Activated CD8-positive, alpha-beta T cell treated with anti-CD3 and anti-CD28 coated beads, Interleukin-2, amount 10 ng/mL, durations not matched to agents 7 days and 5 days (primary cell): ENCODE measurements around the gene TXNRD2. TPM values are rescaled to one million over a fixed set of nuclear protein-coding genes. Genes with fewer than 3 reads are reported as not detected.

Experiments used
- ATAC-seq: fragments of 150-1000 bp; cut with Tn5 transposase; one replicate; pipeline ENCODE4 v1.10.0; 2021; ENCODE audit warnings: moderate library complexity
- CTCF ChIA-PET: fragments of 350-600 bp; sonication (Branson Sonifier 250); formaldehyde crosslinking; loops from one replicate; lab custom pipeline; 2021; ENCODE audit warnings: antibody characterized with exemption; lab: Charles Lee
- POLR2A ChIA-PET: fragments of 350-600 bp; sonication (Branson Sonifier 250); formaldehyde crosslinking; loops from one replicate; lab custom pipeline; 2021; ENCODE audit warnings: antibody characterized with exemption; lab: Charles Lee
- DNase-seq: peaks from one replicate; pipeline ENCODE4 v3.0.0-alpha.2; 2020
- H3K27ac Mint-ChIP-seq: one replicate; pipeline ENCODE4 v1.8.0; 2021; ENCODE audit warnings: mild to moderate bottlenecking, mixed read lengths
- H3K27me3 Mint-ChIP-seq: one replicate; pipeline ENCODE4 v1.8.0; 2021; ENCODE audit warnings: low read depth, mixed read lengths
- H3K36me3 Mint-ChIP-seq: one replicate; pipeline ENCODE4 v1.8.0; 2021; ENCODE audit warnings: low read depth, mixed read lengths
- H3K4me1 Mint-ChIP-seq: one replicate; pipeline ENCODE4 v1.8.0; 2021; ENCODE audit warnings: low read depth, mixed read lengths
- H3K4me3 Mint-ChIP-seq: one replicate; pipeline ENCODE4 v1.8.0; 2021; ENCODE audit warnings: mild to moderate bottlenecking, mixed read lengths
- H3K9me3 Mint-ChIP-seq: one replicate; pipeline ENCODE4 v1.8.0; 2022; ENCODE audit warnings: mixed read lengths; ENCODE audit not compliant: insufficient read depth
- total RNA-seq, 2 experiments: library from RNA; stranded (reverse); gene quantifications; one replicate each; pipeline ENCODE4 v1.2.3, GENCODE V29; 2021

The TXNRD2 gene
- total RNA-seq, 2 experiments from 2014 or later: 16.1 to 19.3 TPM

GRCh38 chr22:19872779-19873137 lies 68.9 kb downstream of the TXNRD2 start:
- DNase-seq (no peak), ATAC-seq (no peak)
- Mint-ChIP-seq H3K27ac (no peak overlapping the region), H3K36me3 (no peaks in the 10 kb centered on the region), H3K4me1 (peaks cover 12% of the 10 kb centered on the region), H3K9me3 (no peaks in the 10 kb centered on the region), H3K27me3 (no peaks in the 10 kb centered on the region), H3K4me3 (no peak overlapping the region)
- ChIA-PET POLR2A (no interaction called here), CTCF (no interaction called here)

DNA sequence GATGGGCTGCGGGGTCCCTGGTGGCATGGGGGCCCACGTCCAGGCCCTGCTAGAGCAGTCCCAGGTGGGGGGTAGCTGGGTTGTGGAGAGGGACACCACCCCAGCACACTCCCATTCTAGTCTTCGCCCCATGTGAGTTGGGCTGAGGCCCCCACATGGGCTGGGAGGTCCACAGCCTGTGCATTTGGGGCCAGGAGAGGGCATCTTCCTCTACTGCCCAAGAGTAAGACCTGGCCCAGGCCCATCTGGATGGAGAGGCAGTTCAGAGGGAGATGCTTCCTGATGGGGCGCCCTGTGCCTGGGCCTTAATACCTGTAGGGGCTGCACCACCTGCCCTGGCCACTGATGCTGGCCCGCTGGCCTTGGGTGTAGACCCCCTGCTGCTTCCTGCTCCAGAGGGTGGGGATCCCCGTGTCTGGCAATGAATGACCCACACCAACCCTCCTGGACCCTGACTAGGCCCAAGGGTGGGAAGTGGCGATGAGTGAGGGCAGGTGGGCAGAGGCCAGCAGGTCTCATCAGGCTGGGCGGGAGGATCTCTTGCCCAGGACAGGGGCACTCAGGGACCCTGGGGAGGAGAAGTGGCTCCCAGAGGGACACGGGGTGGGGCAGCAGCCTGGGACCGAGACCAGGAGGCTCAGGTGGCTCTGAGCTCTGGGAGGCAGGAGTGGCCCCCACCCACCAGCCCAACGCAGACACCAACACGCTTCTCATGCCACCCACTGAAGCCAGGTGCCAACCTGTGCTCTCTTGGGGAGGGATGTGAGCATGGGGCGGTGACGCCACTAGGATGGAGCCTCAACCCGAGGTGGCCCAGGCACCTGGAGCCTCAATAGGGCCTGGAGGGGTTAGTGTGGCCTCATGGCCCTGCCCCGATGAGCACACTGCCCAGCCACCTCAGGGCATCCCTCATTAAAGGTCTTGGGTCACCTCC lies 69.5 kb downstream of the TXNRD2 start:
- no peaks in the 10 kb centered on the region for H3K36me3 Mint-ChIP-seq
- CTCF ChIA-PET: no interaction called here
- H3K4me3 Mint-ChIP-seq: no peak overlapping the region
- no peak overlapping the region for H3K27ac Mint-ChIP-seq
- H3K27me3 Mint-ChIP-seq: no peaks in the 10 kb centered on the region
- DNase-seq (no peak), ATAC-seq (no peak)
- POLR2A ChIA-PET: no interaction called here
- peaks cover 10% of the 10 kb centered on the region for H3K4me1 Mint-ChIP-seq
- no peaks in the 10 kb centered on the region for H3K9me3 Mint-ChIP-seq

GRCh38 chr22:19871023-19871844 lies 70.4 kb downstream of the TXNRD2 start:
- no peak overlapping the region for H3K27ac Mint-ChIP-seq
- ChIA-PET POLR2A (interaction anchor here (0.7 to 1.3 kb wide), 2 partner anchors 11 to 15 kb away, joined by 3 read pairs; no protein-coding TSS in a partner anchor), CTCF (no interaction called here)
- H3K4me3 Mint-ChIP-seq: no peak overlapping the region
- DNase-seq (no peak), ATAC-seq (no peak)
- no peaks in the 10 kb centered on the region for H3K9me3 Mint-ChIP-seq
- no peaks in the 10 kb centered on the region for H3K27me3 Mint-ChIP-seq
- peaks cover 10% of the 10 kb centered on the region for H3K4me1 Mint-ChIP-seq
- H3K36me3 Mint-ChIP-seq: no peaks in the 10 kb centered on the region

DNA sequence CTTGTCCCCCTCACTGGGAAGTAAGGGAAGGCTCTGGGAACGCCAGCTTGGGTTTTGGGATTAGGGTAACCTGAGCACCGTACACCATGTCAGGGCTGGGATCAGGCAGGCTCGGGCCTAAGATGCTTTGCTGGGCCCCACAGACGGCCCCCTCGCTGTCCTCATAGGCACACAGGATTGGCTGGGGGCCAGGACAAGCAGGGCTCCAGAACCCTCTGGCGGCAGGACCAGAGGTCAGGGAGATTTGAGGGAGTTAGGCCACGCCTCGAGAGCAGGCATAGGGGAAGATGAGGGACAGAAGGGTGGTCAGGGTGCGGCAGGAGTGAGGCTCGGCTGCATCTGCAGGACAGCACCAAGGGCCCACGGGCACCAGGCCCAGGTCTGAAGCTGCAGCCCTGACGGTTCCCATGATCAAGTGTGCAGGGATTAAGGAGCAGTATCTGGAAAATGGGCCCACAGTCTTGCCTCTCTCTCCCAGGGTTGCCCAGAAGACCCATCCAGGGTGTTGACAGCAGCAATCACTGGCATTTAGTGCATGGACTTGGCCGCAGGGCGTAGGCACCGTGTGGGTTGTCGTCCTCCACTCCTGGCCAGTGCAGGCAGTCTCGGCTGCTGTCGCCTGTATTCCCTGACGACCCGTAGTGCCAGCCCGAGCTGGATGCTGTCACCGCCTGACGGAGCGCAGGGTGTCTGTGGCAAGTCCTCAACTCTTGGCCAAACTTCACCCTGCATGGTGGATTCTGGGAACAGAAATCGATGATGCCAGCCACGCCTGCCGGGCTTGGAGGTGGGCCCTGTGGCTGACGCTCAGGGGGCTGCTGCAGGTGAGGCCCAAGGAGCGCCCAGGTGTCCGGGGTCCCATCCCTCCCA lies 71.2 kb downstream of the TXNRD2 start:
- Mint-ChIP-seq H3K27ac (no peak overlapping the region), H3K4me1 (peaks cover 10% of the 10 kb centered on the region), H3K36me3 (no peaks in the 10 kb centered on the region), H3K9me3 (no peaks in the 10 kb centered on the region), H3K4me3 (no peak overlapping the region), H3K27me3 (no peaks in the 10 kb centered on the region)
- POLR2A ChIA-PET: interaction anchor here (0.7 to 1.3 kb wide), 2 partner anchors 11 to 14 kb away, joined by 3 read pairs; no protein-coding TSS in a partner anchor
- no peak for DNase-seq
- CTCF ChIA-PET: no interaction called here
- no peak for ATAC-seq

GRCh38 chr22:19869497-19870152 lies 72.0 kb downstream of the TXNRD2 start:
- Mint-ChIP-seq H3K36me3 (no peaks in the 10 kb centered on the region), H3K4me3 (no peak overlapping the region), H3K9me3 (no peaks in the 10 kb centered on the region), H3K27ac (no peak overlapping the region), H3K4me1 (peaks cover 7% of the 10 kb centered on the region), H3K27me3 (no peaks in the 10 kb centered on the region)
- no peak for ATAC-seq
- DNase-seq: no peak
- CTCF ChIA-PET: interaction anchor here (0.9 kb wide), 1 partner anchor 14 kb away, joined by 4 read pairs; no protein-coding TSS in a partner anchor
- POLR2A ChIA-PET: no interaction called here

- H3K27me3 Mint-ChIP-seq: no peaks in the 10 kb centered on the region
- no peaks in the 10 kb centered on the region for H3K36me3 Mint-ChIP-seq
- H3K9me3 Mint-ChIP-seq: no peaks in the 10 kb centered on the region
- CTCF ChIA-PET: interaction anchor here (0.9 kb wide), 1 partner anchor 13 kb away, joined by 4 read pairs; no protein-coding TSS in a partner anchor
- no peak overlapping the region for H3K4me3 Mint-ChIP-seq
- H3K27ac Mint-ChIP-seq: no peak overlapping the region
- DNase-seq (no peak), ATAC-seq (no peak)
- peaks cover under 1% of the 10 kb centered on the region for H3K4me1 Mint-ChIP-seq
- POLR2A ChIA-PET: interaction anchor here (1.6 kb wide), 1 partner anchor 13 kb away, joined by 3 read pairs; no protein-coding TSS in a partner anchor
Measured at GRCh38 chr22:19868773-19869471, 72.7 kb downstream of the TXNRD2 start.

DNA sequence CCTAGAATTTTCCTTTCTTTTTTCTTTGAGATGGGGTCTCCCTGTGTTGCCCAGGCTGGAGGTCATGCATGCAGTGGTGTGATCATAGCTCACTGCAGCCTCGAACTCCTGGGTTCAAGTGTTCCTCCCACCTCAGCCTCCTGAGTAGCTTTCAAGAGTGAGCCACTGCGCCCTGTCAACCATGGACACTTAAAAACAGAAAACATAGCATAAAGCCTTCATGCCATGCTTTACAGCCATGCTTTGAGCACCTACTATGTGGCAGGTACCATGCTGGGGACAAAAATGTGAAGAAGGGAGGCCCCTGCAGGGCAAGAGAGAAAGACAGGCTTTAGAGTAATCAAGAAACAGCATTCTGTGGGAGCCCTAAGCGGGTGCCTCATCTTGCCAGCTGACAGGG lies 73.3 kb downstream of the TXNRD2 start:
- Mint-ChIP-seq H3K36me3 (no peaks in the 10 kb centered on the region), H3K9me3 (no peaks in the 10 kb centered on the region), H3K27ac (no peak overlapping the region), H3K4me3 (no peak overlapping the region), H3K4me1 (no peaks in the 10 kb centered on the region), H3K27me3 (no peaks in the 10 kb centered on the region)
- no peak for DNase-seq
- no peak for ATAC-seq
- CTCF ChIA-PET: interaction anchor here (0.9 kb wide), 1 partner anchor 13 kb away, joined by 4 read pairs; no protein-coding TSS in a partner anchor
- POLR2A ChIA-PET: interaction anchor here (1.6 kb wide), 1 partner anchor 13 kb away, joined by 3 read pairs; no protein-coding TSS in a partner anchor

DNA sequence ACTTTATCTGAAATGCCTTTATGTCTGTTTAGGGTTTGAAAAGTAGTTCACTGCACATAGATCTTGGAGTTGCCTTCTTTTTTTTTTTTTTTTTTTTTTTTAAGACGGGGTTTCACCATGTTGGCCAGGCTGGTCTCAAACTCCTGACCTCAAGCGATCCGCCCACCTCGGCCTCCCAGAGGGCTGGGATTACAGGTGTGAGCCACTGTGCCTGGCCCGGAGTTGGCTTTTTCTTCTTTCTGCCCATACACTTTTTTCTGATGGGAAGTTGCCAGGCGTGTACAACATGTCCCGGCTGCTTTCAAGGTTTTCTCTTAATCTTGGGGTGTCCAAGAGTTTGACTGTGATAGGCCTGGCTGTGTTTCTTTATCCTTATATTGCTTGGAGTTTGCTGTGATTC lies 74.0 kb downstream of the TXNRD2 start:
- CTCF ChIA-PET: no interaction called here
- POLR2A ChIA-PET: interaction anchor here (1.6 kb wide), 1 partner anchor 12 kb away, joined by 3 read pairs; no protein-coding TSS in a partner anchor
- ATAC-seq (no peak), DNase-seq (no peak)
- Mint-ChIP-seq H3K4me3 (no peak overlapping the region), H3K9me3 (no peaks in the 10 kb centered on the region), H3K4me1 (no peaks in the 10 kb centered on the region), H3K27me3 (no peaks in the 10 kb centered on the region), H3K36me3 (no peaks in the 10 kb centered on the region), H3K27ac (no peak overlapping the region)

DNA sequence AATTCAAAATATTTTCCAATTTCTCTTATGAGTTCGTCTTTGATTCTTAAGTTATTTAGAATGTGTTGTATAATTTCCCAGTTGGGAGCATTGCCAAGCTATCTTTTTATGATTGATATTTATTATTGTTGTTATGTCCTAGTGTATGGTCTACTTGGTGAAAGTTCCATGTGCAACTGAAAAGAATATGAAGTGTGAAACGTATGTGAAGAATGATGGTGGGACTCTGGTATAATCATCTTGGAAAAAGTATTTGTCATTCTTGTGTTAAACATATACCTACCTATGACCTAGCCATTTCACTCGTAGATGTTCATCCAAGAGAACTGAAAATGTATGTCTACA lies 75.0 kb downstream of the TXNRD2 start:
- ATAC-seq (no peak), DNase-seq (no peak)
- H3K9me3 Mint-ChIP-seq: no peaks in the 10 kb centered on the region
- H3K27ac Mint-ChIP-seq: no peak overlapping the region
- no peak overlapping the region for H3K4me3 Mint-ChIP-seq
- no peaks in the 10 kb centered on the region for H3K36me3 Mint-ChIP-seq
- CTCF ChIA-PET: interaction anchor here (0.7 to 3.1 kb wide), 3 partner anchors 11 to 136 kb away, joined by 3 to 13 read pairs (median 5); partner anchors contain the start of genes GNB1L and RTL10
- POLR2A ChIA-PET: interaction anchor here (1.2 kb wide), 1 partner anchor 12 kb away, joined by 3 read pairs; the partner anchor contains the start of genes GNB1L and RTL10
- H3K27me3 Mint-ChIP-seq: no peaks in the 10 kb centered on the region
- H3K4me1 Mint-ChIP-seq: no peaks in the 10 kb centered on the region

DNA sequence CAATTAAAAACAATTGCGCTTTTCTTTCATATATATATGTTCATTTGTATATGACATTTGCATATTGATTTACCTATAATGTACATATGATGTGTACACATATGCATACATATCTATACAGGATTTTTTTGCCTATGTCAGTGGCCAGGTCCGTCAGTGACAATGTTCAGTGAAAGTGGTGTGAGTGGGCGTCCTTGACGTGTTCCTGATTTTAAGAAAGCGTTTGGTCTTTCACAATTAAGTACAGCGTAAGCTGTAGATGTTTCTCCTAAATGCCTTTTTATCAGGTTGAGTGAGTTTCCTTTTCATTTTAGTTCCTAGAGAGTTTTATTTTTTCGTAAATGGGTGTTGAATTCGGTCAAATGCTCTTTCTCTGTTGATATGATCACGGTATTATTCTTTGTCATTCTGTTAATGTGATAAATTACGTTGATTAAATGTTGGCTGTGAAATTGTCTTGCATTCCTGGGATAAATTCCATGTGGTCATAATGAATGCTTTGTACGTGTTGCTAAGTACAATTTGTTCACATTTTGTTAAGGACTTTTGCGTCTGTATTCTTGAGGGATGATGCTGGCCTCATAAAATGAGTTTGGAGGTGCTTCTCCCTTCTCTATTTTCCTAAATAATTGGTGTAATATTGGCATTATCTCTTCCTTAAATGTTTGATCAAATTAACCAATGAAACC lies 76.3 kb downstream of the TXNRD2 start:
- Mint-ChIP-seq H3K4me1 (no peaks in the 10 kb centered on the region), H3K27ac (no peak overlapping the region), H3K27me3 (no peaks in the 10 kb centered on the region), H3K36me3 (no peaks in the 10 kb centered on the region), H3K4me3 (no peak overlapping the region), H3K9me3 (no peaks in the 10 kb centered on the region)
- ATAC-seq (no peak), DNase-seq (no peak)
- ChIA-PET CTCF (interaction anchor here (0.6 to 3.1 kb wide), 3 partner anchors 10 to 45 kb away, joined by 3 to 13 read pairs (median 4); partner anchors contain the start of genes GNB1L and RTL10), POLR2A (interaction anchor here (1.2 kb wide), 1 partner anchor 10 kb away, joined by 3 read pairs; the partner anchor contains the start of genes GNB1L and RTL10)
